ENCODE measurements around the gene ALKBH4. TPM values are rescaled to one million over a fixed set of nuclear protein-coding genes. Genes with fewer than 3 reads are reported as not detected.

ALKBH4 gene
- polyA plus RNA-seq, 1 donor (not counting 4 experiments of a cell fraction or from before 2014, with no cell fraction given) = 3.1 TPM

DNA sequence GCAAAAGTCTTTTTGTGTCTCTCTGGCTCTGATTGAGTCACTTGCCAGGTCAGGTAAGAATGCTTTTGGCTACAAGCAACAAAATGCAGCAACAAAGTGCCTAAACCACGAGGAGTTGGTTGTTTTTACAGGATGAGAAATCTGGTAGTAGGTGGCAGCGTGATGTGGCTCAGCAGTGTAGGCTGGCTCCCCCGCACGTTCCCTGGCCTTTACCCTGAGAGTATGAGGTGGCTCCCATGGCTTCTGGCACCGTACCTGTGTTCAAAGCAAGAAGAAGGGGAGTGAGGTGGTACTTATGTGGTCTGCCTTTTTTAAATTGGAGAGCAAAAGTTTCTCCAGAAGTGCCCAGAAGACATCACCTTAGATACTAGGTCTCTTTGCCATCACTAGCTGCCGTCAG lies 56.8 kb downstream of the ALKBH4 start:
- TF ChIP-seq, protein P1, sequence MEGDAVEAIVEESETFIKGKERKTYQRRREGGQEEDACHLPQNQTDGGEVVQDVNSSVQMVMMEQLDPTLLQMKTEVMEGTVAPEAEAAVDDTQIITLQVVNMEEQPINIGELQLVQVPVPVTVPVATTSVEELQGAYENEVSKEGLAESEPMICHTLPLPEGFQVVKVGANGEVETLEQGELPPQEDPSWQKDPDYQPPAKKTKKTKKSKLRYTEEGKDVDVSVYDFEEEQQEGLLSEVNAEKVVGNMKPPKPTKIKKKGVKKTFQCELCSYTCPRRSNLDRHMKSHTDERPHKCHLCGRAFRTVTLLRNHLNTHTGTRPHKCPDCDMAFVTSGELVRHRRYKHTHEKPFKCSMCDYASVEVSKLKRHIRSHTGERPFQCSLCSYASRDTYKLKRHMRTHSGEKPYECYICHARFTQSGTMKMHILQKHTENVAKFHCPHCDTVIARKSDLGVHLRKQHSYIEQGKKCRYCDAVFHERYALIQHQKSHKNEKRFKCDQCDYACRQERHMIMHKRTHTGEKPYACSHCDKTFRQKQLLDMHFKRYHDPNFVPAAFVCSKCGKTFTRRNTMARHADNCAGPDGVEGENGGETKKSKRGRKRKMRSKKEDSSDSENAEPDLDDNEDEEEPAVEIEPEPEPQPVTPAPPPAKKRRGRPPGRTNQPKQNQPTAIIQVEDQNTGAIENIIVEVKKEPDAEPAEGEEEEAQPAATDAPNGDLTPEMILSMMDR (optimal IDR thresholded peaks at IDR 0.05 in 1 of 3, IDR thresholded peaks at IDR 0.05 in 1 of 3, conservative IDR thresholded peaks at IDR 0.05 in 1 of 3; ENCODE audit: extremely low read depth in 1 of 3, insufficient read depth in 2 of 3, low read length in 3 of 3) = no peak
- no peak for TF ChIP-seq EZH2 (IDR thresholded peaks at IDR 0.05; ENCODE audit: low read length)
- dilution Hi-C loops (cut with MboI; ENCODE audit: extremely low pct_ligation_motif_present, low sequenced_read_pairs) = no loop called here
- Histone ChIP-seq H2AFZ (ENCODE audit: control insufficient read depth, low read length) (no peak overlapping the region), H3K27me3 (ENCODE audit: control insufficient read depth, extremely low read depth, insufficient read depth, low read length) (no peaks in the 10 kb centered on the region), H3K9ac (ENCODE audit: control insufficient read depth, extremely low read depth, insufficient read depth, low read length) (no peak overlapping the region), H3K9me1 (ENCODE audit: control insufficient read depth, extremely low read depth, insufficient read depth, low read length) (no peaks in the 10 kb centered on the region), H3K36me3 (ENCODE audit: control insufficient read depth in 2 of 2, extremely low read depth in 1 of 2, insufficient read depth in 2 of 2, low read length in 2 of 2) (peaks cover 28 to 37% of the 10 kb centered on the region in 2 experiments), H3K4me3 (ENCODE audit: control insufficient read depth in 2 of 3, extremely low read depth in 1 of 3, insufficient read depth in 2 of 3, low read depth in 1 of 3, low read length in 3 of 3) (no peak overlapping the region), H3K4me1 (ENCODE audit: control insufficient read depth, extremely low read depth, insufficient read depth, low read length) (no peaks in the 10 kb centered on the region), H4K20me1 (ENCODE audit: control insufficient read depth, extremely low read depth, insufficient read depth, low read length) (no peaks in the 10 kb centered on the region), H3K9me3 (ENCODE audit: control insufficient read depth, low read depth, low read length) (no peaks in the 10 kb centered on the region), H3K4me2 (ENCODE audit: control insufficient read depth, extremely low read depth, insufficient read depth, low read depth, low read length) (no peak overlapping the region), H3K79me2 (ENCODE audit: control insufficient read depth, insufficient read depth, low read length) (peaks cover 3% of the 10 kb centered on the region), H3K27ac (ENCODE audit: control insufficient read depth, insufficient read depth, low read length) (no peak overlapping the region)
- FAIRE-seq (no peak), DNase-seq (ENCODE audit: low read depth, low spot score) (no peak)

Other genes starting within 250 kb of the ALKBH4 start
- gene SH2B2, start 178.0 kb downstream of the ALKBH4 start, polyA plus RNA-seq = 0.26 to 0.64 TPM (median 0.59 TPM) in 3 replicates
- gene SPDYE6, start 108.4 kb downstream of the ALKBH4 start, polyA plus RNA-seq = not detected in 3 replicates
- 12.5 to 16.1 TPM (median 12.9 TPM) in 3 replicates for gene PRKRIP1, start 68.5 kb downstream of the ALKBH4 start, polyA plus RNA-seq
- 2.0 to 4.3 TPM (median 4.1 TPM) in 3 replicates for gene ORAI2, start 31.3 kb downstream of the ALKBH4 start, polyA plus RNA-seq
- 11.3 to 15.3 TPM (median 14.4 TPM) in 3 replicates for gene LRWD1, start 121 bp upstream of the ALKBH4 start, polyA plus RNA-seq
- 65.0 to 71.8 TPM (median 65.9 TPM) in 3 replicates for gene POLR2J, start 14.1 kb upstream of the ALKBH4 start, polyA plus RNA-seq
- 0.45 to 1.2 TPM (median 0.49 TPM) in 3 replicates for gene RASA4B, start 52.9 kb upstream of the ALKBH4 start, polyA plus RNA-seq
- gene UPK3BL2, start 78.8 kb upstream of the ALKBH4 start, polyA plus RNA-seq = 4.6 to 27.3 TPM (median 6.3 TPM) in 3 replicates
- not detected in 3 replicates for gene SPDYE2, start 86.4 kb upstream of the ALKBH4 start, polyA plus RNA-seq
- gene POLR2J3, start 107.7 kb upstream of the ALKBH4 start, polyA plus RNA-seq = 30.0 to 93.6 TPM (median 44.4 TPM) in 3 replicates
- gene RASA4, start 151.9 kb upstream of the ALKBH4 start, polyA plus RNA-seq = 0.39 to 1.3 TPM (median 1.1 TPM) in 3 replicates
- 20.3 to 112 TPM (median 48.2 TPM) in 3 replicates for gene UPK3BL1, start 177.9 kb upstream of the ALKBH4 start, polyA plus RNA-seq
- gene SPDYE2B, start 185.5 kb upstream of the ALKBH4 start, polyA plus RNA-seq = not detected in 3 replicates
- gene POLR2J2, start 206.8 kb upstream of the ALKBH4 start, polyA plus RNA-seq = 1.9 to 3.1 TPM (median 2.8 TPM) in 3 replicates